IPS-15b (cell line): ENCODE results near the gene ZNF644.
"Not testable (repeated sequence)": the region's sequence is repeated elsewhere in the genome, so short reads cannot be mapped to it uniquely, and the experiment has no call there.

Experiments used
- H3K27me3 ChIP-seq: one replicate; pipeline ENCODE4 v1.6.1; 2013; ENCODE audit warnings: low read length; ENCODE audit not compliant: control insufficient read depth, insufficient read depth
- H3K36me3 ChIP-seq: one replicate; pipeline ENCODE4 v1.6.1; 2013; ENCODE audit warnings: low read length; ENCODE audit not compliant: control insufficient read depth, insufficient read depth
- H3K4me1 ChIP-seq: one replicate; pipeline ENCODE4 v1.6.1; 2013; ENCODE audit warnings: mild to moderate bottlenecking, low read length; ENCODE audit not compliant: control insufficient read depth, insufficient read depth
- H3K4me3 ChIP-seq: one replicate; pipeline ENCODE4 v1.5.1; 2013; ENCODE audit warnings: low read depth, low read length
- H3K9ac ChIP-seq: one replicate; pipeline ENCODE4 v1.6.1; 2013; ENCODE audit warnings: low read depth, mild to moderate bottlenecking, low read length
- H3K9me3 ChIP-seq: one replicate; pipeline ENCODE4 v1.6.1; 2013; ENCODE audit warnings: mild to moderate bottlenecking, low read length; ENCODE audit not compliant: control insufficient read depth, insufficient read depth

ZNF644 gene

DNA sequence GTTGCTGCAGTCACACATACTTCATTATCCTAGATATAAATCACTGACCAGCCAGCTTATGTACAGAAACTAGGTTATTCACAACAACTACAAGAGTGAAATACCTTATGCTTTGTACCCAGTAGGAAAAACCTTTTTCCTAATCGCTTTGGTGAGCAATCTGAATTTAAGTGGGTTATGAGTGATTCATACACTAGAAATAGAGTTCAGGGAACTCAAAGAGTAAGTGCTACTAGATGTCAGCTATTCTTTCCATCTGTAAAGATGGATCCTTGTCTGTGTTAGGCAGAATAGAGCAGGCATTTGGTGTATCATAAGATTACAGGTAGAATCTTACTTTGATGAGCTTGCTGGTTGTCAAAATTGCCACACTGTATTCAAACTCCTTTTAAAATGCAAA is 101.9 kb downstream of the ZNF644 start:
- Histone ChIP-seq H3K4me1 (peaks cover 42% of the 10 kb centered on the region), H3K4me3 (no peak overlapping the region), H3K9me3 (no peaks in the 10 kb centered on the region), H3K9ac (no peak overlapping the region), H3K27me3 (no peaks in the 10 kb centered on the region), H3K36me3 (no peaks in the 10 kb centered on the region)

DNA sequence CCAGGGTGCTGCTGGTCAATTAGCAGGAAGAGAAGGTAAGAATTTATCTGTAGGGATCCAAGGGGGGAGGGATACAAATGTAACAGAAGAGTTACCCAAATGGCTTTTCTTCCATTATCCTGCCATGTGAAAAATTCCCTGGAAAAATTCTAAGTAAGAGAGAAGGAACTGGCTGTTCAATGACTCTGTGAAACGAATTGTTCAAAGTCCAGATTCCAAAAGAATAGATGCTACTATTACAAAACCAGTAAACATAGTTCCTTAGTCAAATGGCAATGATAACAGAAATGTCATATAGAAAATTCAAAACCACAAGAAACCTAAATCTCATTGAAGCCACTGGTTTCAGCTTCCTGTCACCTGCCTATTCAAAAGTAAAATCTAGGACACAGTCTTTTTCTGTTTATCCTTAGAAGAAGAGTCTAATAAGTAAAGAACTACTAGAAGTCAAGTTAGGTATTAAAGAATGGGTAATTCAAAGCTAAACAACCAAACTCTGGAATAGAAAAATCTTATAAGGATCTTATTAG is 102.6 kb downstream of the ZNF644 start:
- H3K4me3 ChIP-seq, result no peak overlapping the region
- peaks cover 35% of the 10 kb centered on the region for H3K4me1 ChIP-seq
- H3K9me3 ChIP-seq, result no peaks in the 10 kb centered on the region
- no peaks in the 10 kb centered on the region for H3K36me3 ChIP-seq
- H3K27me3 ChIP-seq, result no peaks in the 10 kb centered on the region
- H3K9ac ChIP-seq, result no peak overlapping the region

DNA sequence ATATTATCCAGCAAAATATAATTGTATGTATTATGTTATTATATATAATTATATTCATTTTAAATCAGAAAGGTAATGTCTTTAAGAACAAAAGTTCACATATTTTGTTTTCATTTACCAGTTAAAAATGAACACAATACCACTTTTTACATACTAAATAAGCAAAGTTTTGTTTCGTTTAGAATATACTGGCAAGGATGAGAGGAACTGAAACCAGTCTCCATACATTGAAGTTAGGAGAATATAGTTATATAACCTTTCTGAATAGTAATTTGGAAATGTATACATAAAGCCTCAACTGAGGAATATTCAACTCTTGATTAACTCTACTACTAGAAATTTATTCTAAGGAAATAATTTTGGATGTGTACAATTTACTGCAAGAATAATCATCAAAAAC is 110.5 kb downstream of the ZNF644 start:
- no peaks in the 10 kb centered on the region for H3K9me3 ChIP-seq
- no peak overlapping the region for H3K9ac ChIP-seq
- H3K27me3 ChIP-seq, result no peaks in the 10 kb centered on the region
- H3K36me3 ChIP-seq, result no peaks in the 10 kb centered on the region
- no peaks in the 10 kb centered on the region for H3K4me1 ChIP-seq
- H3K4me3 ChIP-seq, result no peak overlapping the region

DNA sequence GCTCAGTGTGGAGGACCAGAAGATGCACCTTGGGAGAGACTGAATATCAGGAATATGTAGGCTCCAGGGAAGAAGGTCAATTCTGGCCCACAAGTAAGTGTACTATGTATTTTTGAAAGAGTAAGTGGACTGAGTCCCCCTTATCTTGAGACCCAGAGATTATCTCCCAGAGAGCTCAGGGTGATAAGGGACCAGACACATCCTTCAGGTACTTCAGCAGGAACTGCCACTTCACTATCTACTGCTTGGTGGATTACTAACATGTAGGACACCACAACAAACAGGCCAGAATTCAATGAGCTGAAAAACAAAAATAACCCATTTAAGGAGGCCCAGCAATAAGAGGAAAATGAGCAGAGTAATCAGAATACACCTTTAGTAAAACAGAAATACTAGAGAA is 119.2 kb downstream of the ZNF644 start:
- Histone ChIP-seq H3K9ac (no peak overlapping the region), H3K4me1 (no peaks in the 10 kb centered on the region), H3K36me3 (no peaks in the 10 kb centered on the region), H3K27me3 (no peaks in the 10 kb centered on the region), H3K4me3 (no peak overlapping the region), H3K9me3 (no peaks in the 10 kb centered on the region)

DNA sequence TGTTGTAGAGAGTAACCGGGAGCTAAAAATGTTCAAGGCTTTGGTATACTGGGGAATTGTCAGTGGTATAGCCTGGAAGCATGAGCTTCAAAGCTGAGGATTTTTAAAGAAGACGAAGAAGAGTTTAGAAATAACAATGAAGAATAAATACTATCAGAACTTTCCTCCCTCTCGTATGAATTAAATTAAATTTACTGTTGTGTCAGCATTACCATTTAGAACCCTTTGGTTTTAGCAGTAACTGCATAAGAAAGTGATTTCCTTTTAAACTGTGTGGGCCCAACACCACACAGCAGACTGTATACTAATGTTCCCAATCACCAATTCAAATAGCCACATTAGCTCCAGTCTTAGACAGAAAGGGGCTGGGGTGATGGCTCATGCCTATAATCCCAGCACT is 122.6 kb downstream of the ZNF644 start:
- Histone ChIP-seq H3K9ac (no peak overlapping the region), H3K27me3 (no peaks in the 10 kb centered on the region), H3K4me3 (no peak overlapping the region), H3K9me3 (no peaks in the 10 kb centered on the region), H3K36me3 (no peaks in the 10 kb centered on the region), H3K4me1 (no peaks in the 10 kb centered on the region)

DNA sequence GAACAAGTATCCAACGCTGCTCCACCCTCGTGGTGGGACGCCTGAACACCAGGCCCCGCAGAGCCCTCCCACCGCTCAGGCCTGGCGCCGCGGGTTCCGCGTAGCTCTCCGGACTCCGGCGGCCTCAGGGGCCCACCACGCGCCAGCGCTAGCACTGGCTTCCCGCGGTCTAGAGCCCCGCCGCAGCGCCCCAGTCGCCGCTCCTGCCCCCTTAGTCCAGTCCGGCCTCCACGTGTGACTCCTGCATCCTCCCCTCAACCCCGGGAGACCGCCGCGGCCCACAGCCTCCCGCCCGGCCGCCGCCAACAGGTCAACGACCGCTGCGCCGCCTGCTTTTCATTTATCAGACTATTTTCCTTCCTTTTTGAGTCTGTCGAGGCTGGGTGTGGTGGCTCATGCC is 128.2 kb downstream of the ZNF644 start:
- not testable (repeated sequence) for H3K4me3 ChIP-seq, H3K9ac ChIP-seq, H3K36me3 ChIP-seq, H3K4me1 ChIP-seq, H3K9me3 ChIP-seq, H3K27me3 ChIP-seq

DNA sequence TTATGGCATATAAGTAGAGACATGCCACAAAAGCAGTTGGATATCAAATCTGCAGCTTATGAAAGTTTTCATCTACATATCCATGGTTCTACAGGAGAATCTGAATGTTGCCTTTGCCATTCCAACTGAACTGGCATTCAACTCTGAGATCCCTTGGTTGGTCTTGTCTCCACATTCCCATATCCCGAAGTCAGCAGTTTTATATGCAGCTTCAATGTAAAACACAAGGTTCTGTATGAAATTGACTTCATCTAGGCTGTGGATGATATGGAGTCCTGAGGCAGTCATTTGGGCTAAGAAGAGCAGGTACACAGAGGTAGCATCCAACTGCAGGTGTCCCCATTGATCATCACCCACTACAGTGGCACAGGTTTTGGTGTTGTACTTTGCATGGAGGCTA is 129.0 kb downstream of the ZNF644 start:
- not testable (repeated sequence) for H3K9me3 ChIP-seq, H3K36me3 ChIP-seq, H3K9ac ChIP-seq, H3K4me3 ChIP-seq, H3K27me3 ChIP-seq, H3K4me1 ChIP-seq

DNA sequence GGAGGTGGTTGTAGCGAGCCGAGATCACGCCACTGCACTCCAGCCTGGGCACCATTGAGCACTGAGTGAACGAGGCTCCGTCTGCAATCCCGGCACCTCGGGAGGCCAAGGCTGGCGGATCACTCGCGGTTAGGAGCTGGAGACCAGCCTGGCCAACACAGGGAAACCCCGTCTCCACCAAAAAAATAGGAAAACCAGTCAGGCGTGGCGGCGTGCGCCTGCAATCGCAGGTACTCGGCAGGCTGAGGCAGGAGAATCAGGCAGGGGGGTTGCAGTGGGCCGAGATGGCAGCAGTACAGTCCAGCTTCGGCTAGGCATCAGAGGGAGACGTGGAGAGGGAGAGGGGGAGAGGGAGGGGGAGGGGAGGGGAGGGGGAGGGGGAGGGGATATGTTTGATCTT is 129.6 kb downstream of the ZNF644 start:
- not testable (repeated sequence) for H3K9ac ChIP-seq, H3K9me3 ChIP-seq, H3K27me3 ChIP-seq, H3K36me3 ChIP-seq, H3K4me1 ChIP-seq, H3K4me3 ChIP-seq

DNA sequence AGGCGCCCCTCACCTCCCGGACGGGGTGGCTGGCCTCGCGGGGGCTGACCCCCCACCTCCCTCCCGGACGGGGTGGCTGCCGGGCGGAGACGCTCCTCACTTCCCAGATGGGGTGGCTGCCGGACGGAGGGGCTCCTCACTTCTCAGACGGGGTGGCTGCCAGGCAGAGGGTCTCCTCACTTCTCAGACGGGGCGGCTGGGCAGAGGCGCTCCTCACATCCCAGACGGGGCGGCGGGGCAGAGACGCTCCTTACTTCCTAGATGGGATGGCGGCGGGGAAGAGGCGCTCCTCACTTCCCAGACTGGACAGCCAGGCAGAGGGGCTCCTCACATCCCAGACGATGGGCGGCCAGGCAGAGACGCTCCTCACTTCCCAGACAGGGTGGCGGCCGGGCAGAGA is 130.1 kb downstream of the ZNF644 start:
- not testable (repeated sequence) for H3K9me3 ChIP-seq, H3K4me3 ChIP-seq, H3K9ac ChIP-seq, H3K36me3 ChIP-seq, H3K4me1 ChIP-seq, H3K27me3 ChIP-seq

DNA sequence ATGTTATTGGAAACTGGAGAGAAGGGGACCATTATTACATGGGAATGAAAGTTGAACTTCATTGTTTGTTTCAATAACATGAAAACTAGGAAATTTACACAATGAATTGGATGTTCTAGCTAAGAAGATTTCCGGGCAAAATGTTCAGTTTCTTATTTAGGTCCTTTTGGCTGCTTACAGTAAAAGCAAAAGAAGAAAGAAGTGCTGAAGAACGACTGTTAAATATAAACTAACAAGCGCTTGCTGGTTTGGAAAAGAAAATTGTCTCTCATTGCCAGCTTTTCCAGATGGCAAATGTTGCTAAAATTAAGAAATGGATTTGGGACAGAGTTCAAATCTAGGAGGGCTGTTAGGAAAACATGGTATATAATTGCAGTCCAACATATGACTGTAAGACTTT is 139.6 kb downstream of the ZNF644 start:
- Histone ChIP-seq H3K4me1 (no peaks in the 10 kb centered on the region), H3K4me3 (no peak overlapping the region)

DNA sequence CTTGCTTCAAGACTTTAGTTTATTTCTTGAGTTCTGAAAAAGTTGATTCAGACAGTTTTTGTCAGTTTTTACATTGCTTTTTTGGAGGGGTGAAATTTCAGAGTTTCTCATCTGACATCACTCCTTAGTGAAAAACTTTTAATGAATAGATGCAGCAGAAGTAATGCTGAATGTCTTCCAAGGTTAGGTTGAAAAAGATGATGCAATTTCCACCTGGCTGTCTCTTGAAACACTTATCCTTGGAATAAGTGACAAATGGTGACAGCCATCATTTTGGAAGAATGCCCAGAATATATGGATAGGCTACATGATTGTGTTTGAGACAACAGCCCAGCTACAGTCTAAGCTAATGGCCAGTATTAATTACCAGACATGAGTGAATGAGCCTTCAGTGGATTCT is 140.8 kb downstream of the ZNF644 start:
- H3K36me3 ChIP-seq, result no peaks in the 10 kb centered on the region
- no peak overlapping the region for H3K4me3 ChIP-seq
- H3K27me3 ChIP-seq, result no peaks in the 10 kb centered on the region
- peaks cover 2% of the 10 kb centered on the region for H3K9me3 ChIP-seq
- H3K9ac ChIP-seq, result no peak overlapping the region
- H3K4me1 ChIP-seq, result no peaks in the 10 kb centered on the region

More for the DNA sequence above, 139.6 kb downstream of the ZNF644 start:
- Histone ChIP-seq H3K27me3 (no peaks in the 10 kb centered on the region), H3K9ac (no peak overlapping the region), H3K9me3 (peaks cover 2% of the 10 kb centered on the region), H3K36me3 (no peaks in the 10 kb centered on the region)

DNA sequence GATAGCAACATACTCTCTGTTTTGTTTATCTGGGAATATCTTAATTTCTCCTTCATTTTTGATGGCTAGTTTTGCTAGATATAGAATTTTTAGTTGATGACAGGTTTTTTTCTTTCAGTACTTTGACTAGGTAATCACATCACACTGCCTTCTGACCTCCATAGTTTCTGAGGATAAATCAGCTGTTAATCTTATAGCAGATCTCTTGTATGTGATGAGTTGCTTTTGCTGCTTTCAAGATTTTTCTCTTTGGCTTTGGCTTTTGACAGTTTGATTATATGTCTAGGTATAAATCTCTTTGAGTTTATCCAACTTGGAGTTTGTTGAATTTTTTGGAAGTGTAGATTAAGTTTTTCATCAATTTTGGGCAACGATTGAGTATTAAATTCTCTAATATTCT is 142.6 kb downstream of the ZNF644 start:
- no peaks in the 10 kb centered on the region for H3K36me3 ChIP-seq
- H3K4me3 ChIP-seq, result no peak overlapping the region
- H3K27me3 ChIP-seq, result no peaks in the 10 kb centered on the region
- no peak overlapping the region for H3K9ac ChIP-seq
- no peaks in the 10 kb centered on the region for H3K4me1 ChIP-seq
- peaks cover 2% of the 10 kb centered on the region for H3K9me3 ChIP-seq

DNA sequence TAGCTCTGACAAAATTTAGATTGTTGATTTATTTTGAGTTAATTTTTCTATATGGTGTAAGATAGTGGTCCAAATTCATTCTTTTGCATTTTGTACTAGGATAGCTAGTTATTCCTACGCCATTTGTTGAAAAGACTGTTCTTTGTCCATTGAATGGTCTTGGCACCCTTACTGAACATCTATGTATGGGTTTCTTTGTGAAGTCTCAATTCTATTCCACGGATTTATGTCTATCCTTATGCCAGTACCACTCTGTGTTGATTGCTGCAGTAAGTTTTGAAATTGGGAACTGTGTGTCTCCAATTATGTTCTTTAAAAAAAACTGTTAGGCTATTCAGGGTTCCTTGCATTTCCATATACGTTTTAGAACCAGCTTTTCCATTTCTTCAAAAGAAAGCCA is 145.7 kb downstream of the ZNF644 start:
- Histone ChIP-seq H3K27me3 (no peaks in the 10 kb centered on the region), H3K4me3 (no peak overlapping the region), H3K9me3 (peaks cover 2% of the 10 kb centered on the region), H3K36me3 (no peaks in the 10 kb centered on the region), H3K4me1 (no peaks in the 10 kb centered on the region), H3K9ac (no peak overlapping the region)
